Brain pericyte (primary cell): Measurements from ENCODE around the gene DPYD.

Source experiments
- DNase-seq: peaks from one replicate; pipeline ENCODE4 v3.0.0-alpha.2; 2012; ENCODE audit warnings: low read depth, low spot score

Gene DPYD

GRCh38 chr1:97621955-97622354 lies 298.9 kb downstream of the DPYD start:
- no peak for DNase-seq

- DNase-seq = no peak
Measured at GRCh38 chr1:97619706-97620105, 301.1 kb downstream of the DPYD start.

GRCh38 chr1:97610748-97611147 lies 310.1 kb downstream of the DPYD start:
- no peak for DNase-seq

- DNase-seq = no peak
Measured at GRCh38 chr1:97610102-97610501, 310.7 kb downstream of the DPYD start.

- DNase-seq = no peak
Measured at GRCh38 chr1:97608272-97608671, 312.6 kb downstream of the DPYD start.

GRCh38 chr1:97603776-97604175 lies 317.1 kb downstream of the DPYD start:
- DNase-seq = no peak

GRCh38 chr1:97603218-97603617 lies 317.6 kb downstream of the DPYD start:
- DNase-seq = no peak

GRCh38 chr1:97599447-97599846 lies 321.4 kb downstream of the DPYD start:
- DNase-seq = no peak

- no peak for DNase-seq
Measured at GRCh38 chr1:97593192-97593591, 327.6 kb downstream of the DPYD start.

- no peak for DNase-seq
Measured at GRCh38 chr1:97588772-97589171, 332.1 kb downstream of the DPYD start.

GRCh38 chr1:97581614-97582051 lies 339.2 kb downstream of the DPYD start:
- DNase-seq = no peak

GRCh38 chr1:97577613-97578012 lies 343.2 kb downstream of the DPYD start:
- no peak for DNase-seq

- DNase-seq = no peak
Measured at GRCh38 chr1:97573553-97573952, 347.3 kb downstream of the DPYD start.

GRCh38 chr1:97572561-97572960 lies 348.3 kb downstream of the DPYD start:
- no peak for DNase-seq

GRCh38 chr1:97571760-97572159 lies 349.1 kb downstream of the DPYD start:
- DNase-seq = no peak

GRCh38 chr1:97570691-97571090 lies 350.1 kb downstream of the DPYD start:
- no peak for DNase-seq

GRCh38 chr1:97567000-97567749 lies 353.7 kb downstream of the DPYD start:
- DNase-seq = no peak

- DNase-seq = no peak
Measured at GRCh38 chr1:97565886-97566285, 354.9 kb downstream of the DPYD start.

GRCh38 chr1:97563926-97564325 lies 356.9 kb downstream of the DPYD start:
- no peak for DNase-seq

GRCh38 chr1:97562081-97562480 lies 358.8 kb downstream of the DPYD start:
- DNase-seq = no peak

GRCh38 chr1:97560714-97561113 lies 360.1 kb downstream of the DPYD start:
- no peak for DNase-seq

- no peak for DNase-seq
Measured at GRCh38 chr1:97553971-97554370, 366.9 kb downstream of the DPYD start.

GRCh38 chr1:97551113-97551512 lies 369.7 kb downstream of the DPYD start:
- DNase-seq = no peak

- DNase-seq = no peak
Measured at GRCh38 chr1:97545446-97545845, 375.4 kb downstream of the DPYD start.
